WTC11 (cell line): Measurements from ENCODE around the gene KRT86. TPM values are rescaled to one million over a fixed set of nuclear protein-coding genes. Genes with fewer than 3 reads are reported as not detected.
A peak's percentile ranks its signal among the peaks of the same experiment; 100 is the strongest.

Experiments used
- ATAC-seq: fragments of 200-7000 bp; cut with Tn5 transposase; 2 replicates; pipeline ENCODE4 v1.10.0; 2021; ENCODE audit warnings: mild to moderate bottlenecking, moderate library complexity
- CTCF ChIA-PET: fragments of 300-600 bp; sonication (Branson Sonifier 250); formaldehyde crosslinking; loops from one replicate; lab custom pipeline; 2021; ENCODE audit warnings: antibody characterized with exemption; lab: Charles Lee
- POLR2A ChIA-PET: fragments of 350-600 bp; sonication (Branson Sonifier 250); formaldehyde crosslinking; loops from one replicate; lab custom pipeline; 2021; ENCODE audit warnings: antibody characterized with exemption; lab: Charles Lee
- DNase-seq: peaks from one replicate; pipeline ENCODE4 v3.0.0; 2021; ENCODE audit warnings: low spot score
- H3K27ac Mint-ChIP-seq: 2 replicates; pipeline ENCODE4 v1.8.0; 2021; ENCODE audit warnings: mixed read lengths
- H3K27me3 Mint-ChIP-seq: 2 replicates; pipeline ENCODE4 v1.8.0; 2021; ENCODE audit warnings: low read depth, mild to moderate bottlenecking, moderate library complexity, mixed read lengths
- H3K36me3 Mint-ChIP-seq: 2 replicates; pipeline ENCODE4 v1.8.0; 2021; ENCODE audit warnings: mixed read lengths
- H3K4me1 Mint-ChIP-seq: 2 replicates; pipeline ENCODE4 v1.8.0; 2022; ENCODE audit warnings: mixed read lengths
- H3K4me3 Mint-ChIP-seq: 2 replicates; pipeline ENCODE4 v1.8.0; 2021; ENCODE audit warnings: mild to moderate bottlenecking, moderate library complexity, mixed read lengths
- H3K9me3 Mint-ChIP-seq: 2 replicates; pipeline ENCODE4 v1.8.0; 2021; ENCODE audit warnings: mixed read lengths
- AR ChIP-seq: fragments of 250-450 bp; sonication (Bioruptor Pico); IDR thresholded peaks from 2 replicates; pipeline ENCODE4 v1.9.0; 2021; ENCODE audit warnings: mild to moderate bottlenecking
- ARID4B ChIP-seq: sonication (generic); formaldehyde crosslinking; IDR thresholded peaks from 2 replicates; pipeline ENCODE4 v1.8.0; 2023; ENCODE audit warnings: missing genetic modification reagents, mild to moderate bottlenecking, borderline replicate concordance
- CDX4 ChIP-seq: fragments of 250-450 bp; sonication (Bioruptor Pico); IDR thresholded peaks from 2 replicates; pipeline ENCODE4 v1.9.0; 2021; ENCODE audit warnings: moderate library complexity, mild to moderate bottlenecking, inconsistent platforms, borderline replicate concordance
- FOXJ3 ChIP-seq: sonication (generic); formaldehyde crosslinking; IDR thresholded peaks from 2 replicates; pipeline ENCODE4 v1.9.0; 2021; ENCODE audit warnings: missing genetic modification reagents, mild to moderate bottlenecking, borderline replicate concordance
- FOXK1 ChIP-seq: sonication (generic); formaldehyde crosslinking; IDR thresholded peaks from 2 replicates; pipeline ENCODE4 v1.8.0; 2022; ENCODE audit warnings: mild to moderate bottlenecking, moderate library complexity, missing genetic modification reagents
- NR3C1 ChIP-seq: sonication (generic); formaldehyde crosslinking; conservative IDR thresholded peaks from 2 replicates; pipeline ENCODE4 v1.8.1; 2023; ENCODE audit warnings: low read depth, mild to moderate bottlenecking, missing genetic modification reagents
- RELA ChIP-seq: sonication (generic); formaldehyde crosslinking; IDR thresholded peaks from 2 replicates; pipeline ENCODE4 v1.8.1; 2022; ENCODE audit warnings: missing genetic modification reagents, mild to moderate bottlenecking, borderline replicate concordance
- SMAD3 ChIP-seq: sonication (generic); formaldehyde crosslinking; IDR thresholded peaks from 2 replicates; pipeline ENCODE4 v1.8.0; 2022; ENCODE audit warnings: missing genetic modification reagents, mild to moderate bottlenecking, borderline replicate concordance
- SMAD4 ChIP-seq: sonication (generic); formaldehyde crosslinking; IDR thresholded peaks from 2 replicates; pipeline ENCODE4 v1.8.0; 2022; ENCODE audit warnings: mild to moderate bottlenecking, missing genetic modification reagents
- ZBTB21 ChIP-seq: sonication (generic); formaldehyde crosslinking; IDR thresholded peaks from 2 replicates; pipeline ENCODE4 v1.8.1; 2023; ENCODE audit warnings: mild to moderate bottlenecking, missing genetic modification reagents, borderline replicate concordance
- ZNF121 ChIP-seq: sonication (generic); formaldehyde crosslinking; IDR thresholded peaks from 2 replicates; pipeline ENCODE4 v1.8.0; 2023; ENCODE audit warnings: missing genetic modification reagents
- ZNF232 ChIP-seq: sonication (generic); formaldehyde crosslinking; IDR thresholded peaks from 2 replicates; pipeline ENCODE4 v1.8.0; 2022; ENCODE audit warnings: mild to moderate bottlenecking, missing genetic modification reagents
- ZNF263 ChIP-seq: sonication (generic); formaldehyde crosslinking; IDR thresholded peaks from 2 replicates; pipeline ENCODE4 v1.8.1; 2022; ENCODE audit warnings: low read depth, mild to moderate bottlenecking, moderate library complexity, missing genetic modification reagents
- ZSCAN18 ChIP-seq: fragments of 250-450 bp; sonication (Bioruptor Pico); IDR thresholded peaks from 2 replicates; pipeline ENCODE4 v2.1.2; 2022; ENCODE audit warnings: mild to moderate bottlenecking, moderate library complexity
- total RNA-seq: library from RNA; stranded (reverse); gene quantifications from 3 replicates; pipeline ENCODE4 v1.2.3, GENCODE V29; 2021
- TF ChIP-seq, protein P1 (sequence below): sonication (generic); formaldehyde crosslinking; IDR thresholded peaks from 2 replicates; pipeline ENCODE4 v1.8.1; 2022; ENCODE audit warnings: missing genetic modification reagents, borderline replicate concordance
- TF ChIP-seq, protein P2 (sequence below): sonication (generic); formaldehyde crosslinking; IDR thresholded peaks from 2 replicates; pipeline ENCODE4 v1.8.0; 2022; ENCODE audit warnings: missing genetic modification reagents

Gene KRT86
- total RNA-seq, 1 experiment from 2014 or later = 0.11 TPM

- H3K4me1 Mint-ChIP-seq = peaks cover 44% of the 10 kb centered on the region
- no peak overlapping the region for H3K27ac Mint-ChIP-seq
- TF ChIP-seq CDX4 (CRISPR knock-in tag) (no peak), ZSCAN18 (CRISPR knock-in tag) (no peak), FOXJ3 (CRISPR knock-in tag) (no peak), NR3C1 (no peak), SMAD4 (no peak), ZBTB21 (CRISPR knock-in tag) (no peak), FOXK1 (CRISPR knock-in tag) (no peak), ZNF121 (CRISPR knock-in tag) (no peak), SMAD3 (CRISPR knock-in tag) (no peak), RELA (CRISPR knock-in tag) (no peak), ZNF263 (no peak)
- TF ChIP-seq, protein P1, sequence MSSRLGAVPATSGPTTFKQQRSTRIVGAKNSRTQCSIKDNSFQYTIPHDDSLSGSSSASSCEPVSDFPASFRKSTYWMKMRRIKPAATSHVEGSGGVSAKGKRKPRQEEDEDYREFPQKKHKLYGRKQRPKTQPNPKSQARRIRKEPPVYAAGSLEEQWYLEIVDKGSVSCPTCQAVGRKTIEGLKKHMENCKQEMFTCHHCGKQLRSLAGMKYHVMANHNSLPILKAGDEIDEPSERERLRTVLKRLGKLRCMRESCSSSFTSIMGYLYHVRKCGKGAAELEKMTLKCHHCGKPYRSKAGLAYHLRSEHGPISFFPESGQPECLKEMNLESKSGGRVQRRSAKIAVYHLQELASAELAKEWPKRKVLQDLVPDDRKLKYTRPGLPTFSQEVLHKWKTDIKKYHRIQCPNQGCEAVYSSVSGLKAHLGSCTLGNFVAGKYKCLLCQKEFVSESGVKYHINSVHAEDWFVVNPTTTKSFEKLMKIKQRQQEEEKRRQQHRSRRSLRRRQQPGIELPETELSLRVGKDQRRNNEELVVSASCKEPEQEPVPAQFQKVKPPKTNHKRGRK (CRISPR knock-in tag) = no peak
- TF ChIP-seq, protein P2, sequence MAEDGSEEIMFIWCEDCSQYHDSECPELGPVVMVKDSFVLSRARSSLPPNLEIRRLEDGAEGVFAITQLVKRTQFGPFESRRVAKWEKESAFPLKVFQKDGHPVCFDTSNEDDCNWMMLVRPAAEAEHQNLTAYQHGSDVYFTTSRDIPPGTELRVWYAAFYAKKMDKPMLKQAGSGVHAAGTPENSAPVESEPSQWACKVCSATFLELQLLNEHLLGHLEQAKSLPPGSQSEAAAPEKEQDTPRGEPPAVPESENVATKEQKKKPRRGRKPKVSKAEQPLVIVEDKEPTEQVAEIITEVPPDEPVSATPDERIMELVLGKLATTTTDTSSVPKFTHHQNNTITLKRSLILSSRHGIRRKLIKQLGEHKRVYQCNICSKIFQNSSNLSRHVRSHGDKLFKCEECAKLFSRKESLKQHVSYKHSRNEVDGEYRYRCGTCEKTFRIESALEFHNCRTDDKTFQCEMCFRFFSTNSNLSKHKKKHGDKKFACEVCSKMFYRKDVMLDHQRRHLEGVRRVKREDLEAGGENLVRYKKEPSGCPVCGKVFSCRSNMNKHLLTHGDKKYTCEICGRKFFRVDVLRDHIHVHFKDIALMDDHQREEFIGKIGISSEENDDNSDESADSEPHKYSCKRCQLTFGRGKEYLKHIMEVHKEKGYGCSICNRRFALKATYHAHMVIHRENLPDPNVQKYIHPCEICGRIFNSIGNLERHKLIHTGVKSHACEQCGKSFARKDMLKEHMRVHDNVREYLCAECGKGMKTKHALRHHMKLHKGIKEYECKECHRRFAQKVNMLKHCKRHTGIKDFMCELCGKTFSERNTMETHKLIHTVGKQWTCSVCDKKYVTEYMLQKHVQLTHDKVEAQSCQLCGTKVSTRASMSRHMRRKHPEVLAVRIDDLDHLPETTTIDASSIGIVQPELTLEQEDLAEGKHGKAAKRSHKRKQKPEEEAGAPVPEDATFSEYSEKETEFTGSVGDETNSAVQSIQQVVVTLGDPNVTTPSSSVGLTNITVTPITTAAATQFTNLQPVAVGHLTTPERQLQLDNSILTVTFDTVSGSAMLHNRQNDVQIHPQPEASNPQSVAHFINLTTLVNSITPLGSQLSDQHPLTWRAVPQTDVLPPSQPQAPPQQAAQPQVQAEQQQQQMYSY = no peak
- ChIA-PET POLR2A (interaction anchor here (1.3 kb wide), 1 partner anchor 12 kb away, joined by 3 read pairs; no protein-coding TSS in a partner anchor), CTCF (interaction anchor here (1.2 to 5.9 kb wide), 8 partner anchors 8 to 95 kb away, joined by 3 to 56 read pairs (median 4); no protein-coding TSS in a partner anchor)
- no peak for DNase-seq
- no peak; the same call in 1 of the 2 replicates for ATAC-seq
- no peaks in the 10 kb centered on the region for H3K36me3 Mint-ChIP-seq
- H3K4me3 Mint-ChIP-seq = peak overlapping the region; percentile 78
- H3K9me3 Mint-ChIP-seq = no peaks in the 10 kb centered on the region
- H3K27me3 Mint-ChIP-seq = peaks cover 51% of the 10 kb centered on the region
Measured at GRCh38 chr12:52232203-52232673, 42.2 kb upstream of the KRT86 start.

DNA sequence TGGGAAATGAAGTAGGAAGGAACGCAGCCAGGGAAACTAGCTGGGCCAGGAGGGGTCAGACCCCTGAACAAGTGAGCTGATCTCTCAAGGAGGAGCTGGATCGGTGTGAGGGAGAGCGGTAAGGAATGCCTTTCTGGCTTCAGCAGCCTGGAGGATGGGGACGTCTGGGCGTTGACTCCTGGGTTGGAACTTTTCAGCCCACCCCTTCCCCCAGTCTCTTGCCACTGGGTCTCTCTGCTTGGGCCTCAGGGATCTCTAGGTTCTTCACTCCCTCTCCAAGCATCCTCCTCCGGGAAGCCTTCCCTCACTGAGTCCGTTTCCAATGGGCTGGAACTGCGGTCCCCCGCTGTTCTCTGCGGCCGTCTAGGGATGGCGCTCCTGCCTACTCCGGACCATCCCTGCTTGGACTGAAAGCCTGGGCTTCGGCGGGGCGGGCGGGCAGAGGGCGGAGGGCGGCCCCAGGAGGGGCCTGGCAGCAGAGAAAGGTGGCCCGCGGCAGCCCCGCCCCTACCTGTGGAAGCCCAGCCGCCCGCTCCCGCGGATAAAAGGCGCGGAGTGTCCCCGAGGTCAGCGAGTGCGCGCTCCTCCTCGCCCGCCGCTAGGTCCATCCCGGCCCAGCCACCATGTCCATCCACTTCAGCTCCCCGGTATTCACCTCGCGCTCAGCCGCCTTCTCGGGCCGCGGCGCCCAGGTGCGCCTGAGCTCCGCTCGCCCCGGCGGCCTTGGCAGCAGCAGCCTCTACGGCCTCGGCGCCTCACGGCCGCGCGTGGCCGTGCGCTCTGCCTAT, 41.6 kb upstream of the KRT86 start, which contains the start of gene KRT7:
TSS of gene KRT7 (plus strand) at position 570 of the 788 bp plus-strand sequence. CDS start at position 624, 54 bp downstream.
- CTCF ChIA-PET = interaction anchor here (1.1 to 5.9 kb wide), 15 partner anchors 8 to 209 kb away, joined by 3 to 56 read pairs (median 4); no protein-coding TSS in a partner anchor
- POLR2A ChIA-PET = interaction anchor here (1.3 kb wide), 1 partner anchor 12 kb away, joined by 3 read pairs; no protein-coding TSS in a partner anchor
- no peaks in the 10 kb centered on the region for H3K36me3 Mint-ChIP-seq
- peaks cover 50% of the 10 kb centered on the region for H3K4me1 Mint-ChIP-seq
- H3K9me3 Mint-ChIP-seq = no peaks in the 10 kb centered on the region
- H3K27me3 Mint-ChIP-seq = peaks cover 51% of the 10 kb centered on the region
- DNase-seq (peak; percentile 58), ATAC-seq (peak; percentile 61)
- H3K4me3 Mint-ChIP-seq = peak within 1 kb of the TSS; percentile 78
- H3K27ac Mint-ChIP-seq = no peak within 1 kb of the TSS; the same call in 1 of the 2 replicates
- TF ChIP-seq ARID4B (CRISPR knock-in tag) (no peak), ZNF232 (no peak), AR (CRISPR knock-in tag) (no peak)
